NCI-H510A treated with DMSO at 0.1 percent for 48 hours (cell line): ENCODE results near the gene PIK3R1.

Experiments used
- DNase-seq: peaks from one replicate; lab custom pipeline; 2025; lab: John Stamatoyannopoulos, UW

Gene PIK3R1

DNA sequence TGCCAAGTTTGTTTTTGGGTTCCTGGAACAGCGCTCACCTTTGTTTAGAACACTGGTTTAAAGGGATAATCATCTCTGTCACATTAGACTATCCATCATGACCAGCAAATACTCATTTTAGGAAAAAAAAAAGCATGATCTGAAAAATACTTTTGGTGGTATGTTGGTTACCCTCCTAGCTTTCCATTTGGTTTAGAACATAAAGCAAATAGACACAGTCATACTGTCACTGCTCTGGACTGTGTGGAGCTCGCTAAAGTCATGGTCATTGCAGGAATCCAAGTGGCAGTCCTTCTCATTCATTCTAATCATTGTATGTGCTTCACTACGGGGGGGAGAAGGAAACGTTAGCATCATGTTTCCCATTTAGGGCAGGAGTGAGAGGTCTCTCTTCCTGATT, 83.5 kb downstream of the PIK3R1 start:
- DNase-seq, result no peak

DNA sequence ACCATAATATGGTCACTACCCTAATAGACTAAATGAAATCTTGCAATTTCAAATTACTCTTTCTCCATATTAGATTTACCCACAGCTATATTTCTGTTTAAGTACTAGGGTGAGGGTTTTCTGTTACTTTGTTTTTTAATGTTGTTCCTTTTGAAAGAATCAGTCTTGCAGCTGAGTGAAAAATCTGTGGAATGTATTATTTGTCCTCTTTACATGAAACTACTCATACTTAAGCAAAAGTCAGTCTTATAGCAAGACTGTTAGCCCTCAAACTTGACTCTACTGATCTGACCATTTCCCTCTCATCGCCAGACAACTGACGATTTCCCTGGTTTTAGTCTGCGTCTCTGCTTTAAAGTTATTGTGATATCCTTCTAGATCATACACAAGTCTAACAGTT, 84.0 kb downstream of the PIK3R1 start:
- DNase-seq, result no peak

DNA sequence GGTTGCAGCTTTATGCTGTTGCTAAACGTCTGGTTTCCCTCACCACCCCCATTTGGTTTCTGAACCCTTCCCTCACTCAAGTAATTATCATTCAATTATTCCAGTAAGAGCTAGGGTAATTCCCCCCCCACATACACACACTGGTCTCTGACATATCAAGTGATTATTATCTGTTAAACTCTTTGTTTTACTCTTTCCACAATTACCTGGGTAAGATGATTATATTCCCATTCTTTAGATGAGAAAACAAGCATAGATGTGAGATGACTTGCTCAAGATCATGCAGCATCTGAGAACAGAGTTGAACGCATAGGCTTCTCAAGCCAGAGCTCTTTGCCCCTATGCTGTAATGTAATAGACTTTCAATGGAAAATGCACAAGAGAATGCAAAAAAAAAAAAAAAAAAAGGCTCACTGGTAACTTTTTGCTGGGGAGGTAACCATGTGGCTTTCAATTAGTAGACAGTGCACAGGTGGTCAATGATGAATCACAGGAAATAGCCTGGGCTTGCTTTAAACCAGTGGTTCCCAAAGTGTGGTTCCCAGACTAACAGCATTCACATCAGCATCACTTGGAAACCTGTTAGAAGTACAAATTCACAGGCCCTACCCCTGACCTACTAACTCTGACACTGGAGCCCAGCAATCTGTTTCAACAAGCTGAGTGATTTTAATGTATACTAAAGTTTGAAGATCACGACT, 87.6 kb downstream of the PIK3R1 start:
- no peak for DNase-seq

DNA sequence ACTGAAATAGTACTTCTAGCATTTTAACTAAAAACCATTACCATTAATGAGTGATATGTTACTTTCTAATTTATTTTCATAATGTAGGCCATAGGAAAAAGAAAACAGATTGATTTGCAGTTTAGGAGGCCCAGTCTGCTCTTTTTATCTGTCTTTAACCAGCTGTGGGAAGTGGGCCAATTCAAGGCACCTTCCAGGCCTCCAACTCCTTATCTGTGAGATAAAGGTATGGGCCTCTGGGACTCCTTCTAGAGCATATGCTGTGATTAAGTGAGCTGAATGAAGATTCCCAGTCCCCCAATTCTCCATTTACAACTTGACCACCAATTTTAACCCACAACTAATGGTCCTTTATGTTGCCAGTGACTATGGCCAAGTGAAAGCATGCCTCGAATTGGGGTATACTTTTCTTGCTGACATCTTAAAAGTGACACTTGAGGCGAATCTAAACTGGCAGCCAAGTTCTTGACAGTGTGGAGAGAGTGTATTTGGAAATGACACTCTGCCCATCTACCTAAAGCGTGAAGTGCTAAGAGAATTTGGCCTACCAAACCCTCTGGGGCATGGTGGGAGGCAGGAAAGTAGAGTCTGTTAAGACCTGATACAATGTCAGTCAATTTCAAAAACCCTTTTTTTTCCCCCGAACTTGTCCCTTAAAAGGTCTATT, 88.3 kb downstream of the PIK3R1 start:
- no peak for DNase-seq

DNA sequence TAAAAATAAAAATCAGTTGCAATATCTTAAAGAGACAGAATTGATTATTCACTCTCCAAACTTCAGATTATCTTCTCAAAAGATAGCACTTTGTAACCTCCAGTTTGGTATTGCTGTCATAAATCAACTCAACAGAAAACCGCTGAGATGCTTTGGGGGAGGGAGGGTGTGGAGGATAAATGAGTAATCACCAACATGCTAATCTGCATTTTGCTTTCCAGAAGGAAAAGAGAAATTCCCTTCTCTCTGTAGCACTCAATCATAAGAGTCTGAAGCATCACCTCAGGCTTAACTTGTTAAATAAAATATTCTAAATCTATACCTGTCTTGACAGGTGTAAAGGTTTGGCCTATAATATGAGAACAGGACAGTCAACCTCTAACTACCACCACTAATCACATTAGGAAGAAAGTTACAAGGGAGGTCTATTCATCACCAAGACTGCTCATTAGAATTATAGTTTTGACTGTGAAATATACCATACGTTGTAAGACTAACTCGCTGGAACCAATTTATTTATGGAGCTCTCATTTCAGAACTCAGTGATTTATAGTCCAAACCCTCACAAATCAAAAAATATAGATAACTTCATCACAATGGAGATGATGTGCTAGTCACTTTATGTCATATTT, 89.0 kb downstream of the PIK3R1 start:
- DNase-seq, result no peak

DNA sequence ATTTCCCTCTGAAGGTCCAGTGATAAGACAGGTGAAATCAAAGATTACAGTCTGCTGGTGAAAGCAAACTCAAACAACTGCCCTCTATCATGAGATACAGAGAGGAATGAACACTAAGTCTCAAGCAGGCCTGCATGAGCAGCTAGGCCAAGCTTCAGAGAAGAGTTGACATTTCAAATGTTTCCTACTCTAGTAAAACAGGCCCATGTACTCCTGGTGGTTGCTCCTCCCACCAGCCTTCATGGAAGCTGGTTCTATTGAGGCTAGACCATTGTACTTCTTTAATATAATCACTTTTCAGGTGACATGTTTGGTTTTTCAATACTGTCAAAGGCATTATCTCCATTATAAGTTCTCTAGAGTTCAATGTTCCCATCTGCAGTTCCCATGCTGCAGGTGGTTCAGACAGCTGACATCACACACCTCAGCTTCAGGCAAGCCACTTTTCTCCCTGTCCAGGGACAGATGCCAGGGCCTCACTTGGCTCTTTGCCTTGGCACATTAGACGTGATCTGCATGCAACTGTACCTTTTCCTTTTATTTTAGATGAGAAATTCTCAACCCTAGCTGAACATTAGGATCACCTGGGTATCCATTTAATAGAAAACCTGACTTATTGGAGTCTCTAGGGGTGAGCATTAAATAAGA, 89.8 kb downstream of the PIK3R1 start:
- no peak for DNase-seq

DNA sequence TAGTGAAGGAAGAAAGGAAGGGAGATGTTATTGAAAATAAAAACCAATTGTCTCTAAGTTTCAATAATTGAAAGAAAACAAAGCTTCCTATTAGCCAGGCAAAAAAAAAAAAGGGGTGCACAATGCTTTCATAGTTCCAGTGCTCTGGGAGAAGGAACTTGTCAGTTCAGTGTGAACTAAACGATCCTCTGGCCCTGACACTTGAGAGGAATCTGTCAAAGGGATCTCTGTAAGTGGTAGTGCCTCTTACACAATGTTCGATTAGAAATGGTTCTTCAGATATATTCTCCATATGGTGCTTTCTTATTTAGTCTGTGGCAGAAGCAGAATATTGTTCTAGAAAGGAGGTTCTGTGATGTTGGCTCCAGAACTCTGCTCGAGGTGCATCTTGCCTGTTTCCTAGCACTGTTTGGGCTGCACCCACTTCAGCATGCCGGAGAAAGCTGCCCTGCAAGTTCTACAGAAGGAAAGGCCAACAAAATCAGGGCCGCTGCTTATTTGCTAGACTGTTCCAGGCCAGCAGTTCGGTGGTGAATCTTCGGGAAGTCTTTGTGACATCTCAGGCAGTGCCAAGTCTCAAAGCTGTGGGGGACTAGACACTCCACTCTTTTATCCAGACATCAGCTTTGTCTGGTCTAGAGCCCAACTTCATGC, 90.9 kb downstream of the PIK3R1 start:
- no peak for DNase-seq

DNA sequence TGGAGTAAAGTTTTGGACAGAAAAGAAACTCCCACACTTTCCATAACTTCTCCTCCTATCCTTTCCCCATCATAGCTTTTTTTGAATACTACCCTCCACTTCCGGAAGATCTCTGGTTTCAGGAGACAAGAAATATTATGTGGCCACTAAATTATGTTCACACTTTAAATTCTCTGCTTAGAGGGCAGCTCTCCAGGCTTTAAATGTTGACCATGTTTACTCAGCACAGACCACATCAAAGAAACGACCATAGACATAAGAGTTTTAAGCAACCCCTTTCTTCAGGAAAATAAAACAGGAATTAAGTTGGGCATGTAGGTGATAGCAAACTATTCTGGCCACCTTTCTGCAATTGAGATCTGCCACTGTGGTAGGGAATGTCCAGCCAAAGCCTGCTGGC, 97.8 kb downstream of the PIK3R1 start:
- no peak for DNase-seq

DNA sequence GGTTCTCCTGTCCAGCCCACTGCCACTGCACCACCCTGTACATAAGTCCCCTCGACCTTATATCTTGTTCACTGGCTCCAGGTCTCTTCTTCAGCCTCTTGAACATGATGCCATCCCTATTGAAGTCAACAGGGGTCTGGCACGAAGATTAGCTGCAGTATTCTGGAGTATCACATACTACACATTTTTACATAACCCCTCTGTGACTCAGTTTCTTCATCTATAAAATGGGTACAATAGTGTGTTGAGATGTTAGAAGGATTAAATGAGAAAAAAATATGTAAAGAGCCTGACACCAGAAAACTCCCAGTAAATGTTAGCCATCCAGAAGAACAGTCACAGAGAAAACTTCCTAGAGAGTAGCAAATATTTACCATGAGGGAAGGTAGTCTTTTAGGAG, 98.9 kb downstream of the PIK3R1 start:
- DNase-seq, result no peak

DNA sequence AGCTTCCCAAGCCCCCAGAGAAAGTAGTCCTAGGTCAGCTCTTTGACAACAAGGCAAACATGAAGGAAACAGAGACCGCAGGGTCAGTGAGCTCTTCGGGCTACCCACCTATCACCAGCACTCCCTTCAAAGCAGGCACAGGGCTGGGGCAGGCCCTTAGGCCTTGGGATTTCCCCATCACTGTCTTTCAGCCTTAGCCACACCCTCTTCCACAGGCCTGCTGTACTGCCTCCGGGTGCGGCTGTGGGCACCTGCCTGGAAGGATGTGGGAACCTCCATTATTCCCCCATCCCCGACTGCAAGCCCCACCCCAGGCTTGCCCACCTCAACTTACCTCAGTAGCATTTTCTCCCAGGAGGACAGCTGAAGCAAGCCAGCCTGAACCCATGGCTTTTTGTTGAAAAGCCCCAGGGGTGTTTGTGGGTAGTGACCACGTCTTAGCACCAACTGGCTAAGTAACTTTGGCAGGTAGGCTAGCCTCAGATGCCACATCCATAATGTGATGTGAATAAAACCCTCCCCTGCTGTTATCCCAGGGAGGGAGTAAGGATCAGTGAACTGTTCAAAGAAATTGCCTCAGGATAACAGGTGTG, 100.2 kb downstream of the PIK3R1 start:
- no peak for DNase-seq

DNA sequence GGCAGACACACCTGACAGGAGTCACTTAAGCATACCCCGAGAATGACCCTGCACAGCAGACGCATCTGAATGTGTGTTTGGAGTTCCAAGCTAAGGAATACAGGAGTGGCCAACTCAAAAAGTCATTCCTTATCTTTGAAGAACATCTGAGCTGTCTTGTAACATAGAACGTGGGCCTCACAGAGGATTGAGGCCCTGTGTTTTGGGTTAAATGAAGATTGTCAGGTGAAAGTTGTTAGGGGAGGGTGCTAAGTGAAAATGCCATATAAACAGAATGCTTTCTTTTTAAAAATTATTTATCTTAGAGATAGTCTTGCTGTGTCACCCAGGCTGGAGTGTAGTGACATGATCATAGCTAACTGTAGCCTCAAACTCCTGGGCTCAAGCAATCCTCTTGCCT, 100.9 kb downstream of the PIK3R1 start:
- DNase-seq, result no peak

DNA sequence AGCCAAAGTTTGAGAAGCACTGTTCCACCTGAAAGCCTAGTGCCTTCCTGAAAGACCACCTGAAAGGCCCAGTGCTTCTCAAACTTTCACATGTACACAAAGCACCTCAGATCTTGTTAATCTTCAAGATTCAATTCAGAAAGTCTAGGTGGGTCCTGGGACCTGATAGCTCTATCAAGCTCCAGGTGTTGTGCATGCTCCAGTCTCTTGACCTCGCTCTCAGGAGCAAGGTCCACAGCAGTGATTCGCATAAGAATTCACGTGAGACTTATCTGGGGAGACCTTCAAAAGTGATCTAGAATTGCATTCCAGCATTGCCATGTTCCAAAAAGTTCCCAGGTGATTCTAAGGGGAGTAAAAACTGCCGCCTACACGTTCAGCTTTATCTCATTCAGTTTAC, 102.1 kb downstream of the PIK3R1 start:
- DNase-seq, result no peak

DNA sequence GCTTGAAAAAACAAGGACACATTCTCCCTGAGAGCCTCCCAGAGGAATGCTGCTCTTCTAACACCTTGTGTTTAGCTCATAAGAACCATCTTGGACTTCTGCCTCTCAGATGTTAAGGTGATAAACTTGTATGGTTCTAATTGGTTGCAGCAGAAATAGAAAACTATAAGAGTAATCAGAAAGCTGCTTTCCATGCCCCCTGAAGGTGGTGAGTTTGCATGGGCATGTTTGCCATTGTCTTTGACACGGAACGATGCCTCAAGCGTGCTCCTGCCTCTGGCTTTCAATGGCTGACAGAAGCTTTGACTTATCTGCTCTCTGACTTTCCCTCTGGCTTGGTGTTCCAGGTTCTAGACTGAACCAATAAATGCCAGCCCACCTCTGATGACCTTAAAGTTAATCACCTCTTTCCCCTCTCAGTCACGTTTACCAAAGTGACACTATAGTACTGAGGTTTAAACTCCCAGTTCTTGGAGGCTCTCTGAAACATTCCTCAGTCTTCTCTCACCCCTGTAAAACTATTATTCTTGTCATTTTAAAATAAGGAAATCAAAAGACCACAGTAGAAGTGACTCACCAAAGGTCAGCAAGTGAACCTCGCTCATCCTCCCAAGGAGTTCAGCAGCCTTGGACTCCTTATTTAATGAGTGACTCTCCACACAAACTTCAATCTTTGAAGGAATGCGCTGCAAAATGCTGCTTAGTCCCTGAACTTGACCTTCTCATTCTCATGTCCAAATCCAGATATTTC, 103.6 kb downstream of the PIK3R1 start:
- no peak for DNase-seq

DNA sequence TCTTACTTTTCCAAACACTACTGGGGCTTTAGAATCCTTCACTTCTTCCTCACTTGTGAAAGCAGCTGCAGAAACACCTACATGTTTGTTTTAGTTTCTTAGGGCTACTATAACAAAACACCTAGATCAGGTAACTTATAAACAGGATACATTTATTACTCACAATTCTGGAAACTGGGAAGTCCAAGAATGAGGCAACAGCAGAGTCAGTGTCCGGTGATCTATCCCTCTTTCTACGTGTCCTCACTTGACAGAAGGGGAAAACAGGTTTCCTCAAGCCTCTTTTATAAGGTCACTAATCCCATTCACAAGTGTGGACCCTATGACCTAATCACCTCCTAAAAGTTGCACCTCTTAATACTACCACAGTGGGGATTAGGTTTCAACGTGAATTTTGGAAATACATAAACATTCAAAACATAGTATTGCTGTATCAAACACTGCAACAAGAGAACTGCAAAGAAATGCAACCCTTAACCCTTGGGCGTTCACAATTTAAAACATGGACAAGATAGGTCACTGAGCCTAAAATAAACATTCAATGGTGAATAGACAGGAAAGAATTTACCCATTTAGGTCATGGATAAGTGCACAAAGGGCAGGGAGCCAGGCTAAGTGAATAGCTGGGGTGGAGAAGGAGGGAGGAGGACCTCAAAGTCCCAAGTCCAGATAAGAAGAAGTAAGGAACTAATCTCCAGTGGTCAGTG, 104.3 kb downstream of the PIK3R1 start:
- no peak for DNase-seq

DNA sequence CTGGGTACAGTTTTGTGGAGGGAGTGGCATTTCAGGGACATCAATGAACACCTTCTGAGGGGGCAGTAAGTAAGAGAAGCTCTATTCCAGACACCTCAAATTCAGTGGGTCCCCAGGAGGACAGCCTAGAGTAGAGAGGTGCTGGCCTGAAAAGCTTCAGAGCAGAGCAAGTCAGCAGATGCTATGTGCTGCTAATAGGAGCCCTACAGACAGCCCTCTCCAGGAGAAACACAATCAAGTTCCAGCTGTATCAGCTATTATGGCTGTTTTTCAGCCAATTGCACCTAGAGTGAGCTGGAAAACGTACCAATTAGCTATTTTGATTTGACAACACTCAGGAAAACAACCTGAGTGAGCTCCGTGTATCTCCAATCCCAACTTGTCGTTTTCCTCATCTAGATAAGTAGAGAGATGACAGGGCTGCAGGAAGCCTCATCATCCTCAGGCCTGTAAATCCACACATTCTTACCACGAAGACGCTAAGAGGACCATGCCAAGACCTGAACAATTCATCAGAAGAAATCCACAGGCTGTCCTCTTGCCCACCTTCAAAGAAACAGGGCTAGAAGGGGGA, 104.9 kb downstream of the PIK3R1 start:
- no peak for DNase-seq

DNA sequence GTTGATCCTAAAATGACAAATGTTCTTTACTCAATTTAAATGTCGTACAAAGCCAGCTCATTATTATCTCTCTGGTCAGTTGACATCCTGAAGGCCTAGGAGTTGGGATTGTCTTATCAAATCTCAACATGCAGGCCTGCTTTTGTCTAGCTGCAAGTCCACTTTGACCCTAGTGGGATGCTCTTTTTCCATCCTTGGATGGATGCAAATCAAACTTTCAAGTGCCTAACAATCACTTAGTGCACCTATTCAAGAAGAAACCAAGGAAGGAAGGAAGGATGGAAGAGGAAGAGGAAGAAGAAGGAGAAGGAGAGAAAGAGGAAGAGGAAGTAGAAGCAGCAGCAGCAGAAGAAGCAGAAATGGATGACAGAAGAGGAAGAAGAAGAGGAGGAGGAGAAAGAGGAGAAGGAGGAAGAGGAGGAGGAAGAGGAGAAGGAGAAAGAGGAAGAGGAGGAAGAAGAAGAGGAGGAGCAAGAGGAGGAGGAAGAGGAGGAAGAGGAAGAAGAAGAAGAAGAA, 109.6 kb downstream of the PIK3R1 start:
- DNase-seq, result no peak

DNA sequence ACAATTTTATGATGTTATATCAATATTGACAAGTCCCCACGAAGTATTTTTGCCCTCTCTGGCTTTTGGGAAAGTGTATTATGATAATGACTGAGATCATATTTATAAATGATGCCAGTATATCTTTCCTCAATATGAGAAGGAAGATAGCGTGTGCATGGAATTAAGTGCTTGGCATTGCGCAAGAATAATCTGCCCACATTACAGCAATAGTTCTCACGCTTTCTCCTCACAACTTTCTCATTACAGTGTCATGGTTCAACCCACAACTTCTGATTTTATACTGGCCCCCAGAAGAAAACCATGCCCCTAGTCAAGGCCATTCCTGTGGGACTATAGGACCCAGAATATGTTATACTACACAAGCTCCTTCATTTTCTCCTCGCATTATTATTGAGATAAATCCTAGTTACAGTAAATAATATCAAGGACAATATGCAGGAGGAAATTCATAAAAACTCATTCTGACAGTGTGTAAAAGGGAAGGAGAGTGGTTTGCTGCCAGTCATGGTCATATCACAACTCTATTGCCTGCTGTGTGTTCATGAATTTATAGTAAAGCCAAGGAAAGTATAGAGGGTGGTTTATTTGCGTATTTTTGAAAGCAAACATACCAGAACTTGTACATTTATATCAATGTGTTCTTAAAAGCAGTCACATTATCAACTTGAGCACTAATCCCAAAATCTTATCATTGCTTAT, 114.1 kb downstream of the PIK3R1 start:
- no peak for DNase-seq

DNA sequence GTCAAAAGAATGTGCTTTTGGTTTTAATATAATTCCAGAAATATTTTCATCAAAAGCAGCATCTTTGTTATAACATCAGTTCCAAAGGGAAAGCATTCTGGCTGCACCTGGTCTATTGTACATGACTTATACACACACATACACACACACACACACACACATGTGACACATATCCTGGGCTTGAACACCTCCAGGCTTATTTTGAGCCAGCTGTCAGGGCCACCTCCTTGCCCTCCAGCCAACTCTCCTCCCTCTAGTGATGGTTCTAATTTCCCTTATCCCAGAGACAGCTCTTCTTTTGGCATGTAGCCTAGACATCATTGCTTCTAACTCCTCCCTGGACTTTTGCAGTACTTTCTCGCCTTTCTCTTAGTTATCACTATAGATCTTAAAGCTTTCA, 115.0 kb downstream of the PIK3R1 start:
- DNase-seq, result no peak
